HG03196 (cell line): Measurements from ENCODE around the gene MAF.

Experiments used
- ATAC-seq: cut with Tn5 transposase; IDR thresholded peaks from one replicate; pipeline ENCODE4 v1.9.1; 2021; ENCODE audit not compliant: unreplicated experiment

MAF gene

GRCh38 chr16:79547085-79547484 lies 53.5 kb downstream of the MAF start:
- ATAC-seq, result no peak
